Limb (tissue), 2 donors: Measurements from ENCODE around the gene DRAM1.
A peak's percentile ranks its signal among the peaks of the same experiment; 100 is the strongest.

Experiments
- DNase-seq, 2 donors: peaks; one replicate each; pipeline ENCODE4 v3.0.0-alpha.2; 2016; ENCODE audit errors: extremely low spot score in 2 of 2

DRAM1 gene

GRCh38 chr12:101940400-101940950 lies 63.1 kb downstream of the DRAM1 start:
- DNase-seq, result no peak

GRCh38 chr12:101941306-101942249 lies 64.2 kb downstream of the DRAM1 start:
- no peak for DNase-seq

GRCh38 chr12:101942250-101942605 lies 64.8 kb downstream of the DRAM1 start:
- no peak for DNase-seq

GRCh38 chr12:101945369-101946232 lies 68.2 kb downstream of the DRAM1 start:
- DNase-seq, result peak; percentile 41 to 70

GRCh38 chr12:101946233-101946611 lies 68.8 kb downstream of the DRAM1 start:
- no peak for DNase-seq

- DNase-seq, result no peak
These were observed 69.9 kb downstream of the DRAM1 start for GRCh38 chr12:101947316-101947715.

GRCh38 chr12:101948365-101948764 lies 71.0 kb downstream of the DRAM1 start:
- no peak for DNase-seq

GRCh38 chr12:101951002-101951670 lies 73.8 kb downstream of the DRAM1 start:
- DNase-seq, result no peak

GRCh38 chr12:101954113-101954512 lies 76.7 kb downstream of the DRAM1 start:
- DNase-seq, result no peak

GRCh38 chr12:101954676-101955075 lies 77.3 kb downstream of the DRAM1 start:
- no peak for DNase-seq

GRCh38 chr12:101957252-101957959 lies 80.0 kb downstream of the DRAM1 start:
- DNase-seq, result peak in 1 of 2 donors; percentile 8

- no peak for DNase-seq
These were observed 82.2 kb downstream of the DRAM1 start for GRCh38 chr12:101959607-101960006.

GRCh38 chr12:101962486-101962885 lies 85.1 kb downstream of the DRAM1 start:
- DNase-seq, result no peak

- DNase-seq, result no peak
These were observed 86.3 kb downstream of the DRAM1 start for GRCh38 chr12:101963697-101964096.

- DNase-seq, result no peak
These were observed 89.1 kb downstream of the DRAM1 start for GRCh38 chr12:101966496-101966895.

- DNase-seq, result no peak
These were observed 90.1 kb downstream of the DRAM1 start for GRCh38 chr12:101967506-101967905.

- DNase-seq, result no peak
These were observed 91.4 kb downstream of the DRAM1 start for GRCh38 chr12:101968770-101969169.
